Kidney (tissue), 14 donors: ENCODE results near the gene MRPS34. TPM values are rescaled to one million over a fixed set of nuclear protein-coding genes. Genes with fewer than 3 reads are reported as not detected.

Experiments
- DNase-seq, 5 donors: peaks; one replicate each; pipeline ENCODE4 v3.0.0-alpha.2; 2013 to 2020
- FAIRE-seq: peaks from 2 replicates; lab custom pipeline; 2012; peaks lifted over from hg19 to GRCh38; lab: Jason Lieb, UNC
- H3K27ac ChIP-seq, 2 donors: one replicate each; pipeline ENCODE4 v1.7.0; 2013; ENCODE audit warnings: low read depth in 2 of 2, low read length in 2 of 2, inconsistent platforms in 1 of 2
- H3K27me3 ChIP-seq: one replicate; pipeline ENCODE4 v1.7.1; 2013; ENCODE audit warnings: low read length, inconsistent platforms; ENCODE audit not compliant: control insufficient read depth, insufficient read depth
- H3K36me3 ChIP-seq, 3 donors: one replicate each; pipeline versions ENCODE4 v1.7.0 to v1.7.1; 2013; ENCODE audit warnings: low read length in 3 of 3, control low read depth in 1 of 3, inconsistent platforms in 1 of 3; ENCODE audit not compliant: insufficient read depth in 3 of 3, control insufficient read depth in 2 of 3
- H3K4me1 ChIP-seq, 3 donors: one replicate each; pipeline versions ENCODE4 v1.7.0 to v1.7.1; 2013; ENCODE audit warnings: low read length in 3 of 3, inconsistent platforms in 1 of 3, low read depth in 1 of 3; ENCODE audit not compliant: control insufficient read depth in 2 of 3, insufficient read depth in 2 of 3
- H3K4me3 ChIP-seq, 3 donors: one replicate each; pipeline versions ENCODE4 v1.7.0 to v1.8.1; 2013; ENCODE audit warnings: low read length in 3 of 3, control low read depth in 1 of 3, inconsistent platforms in 1 of 3
- H3K9ac ChIP-seq, 3 donors: one replicate each; pipeline versions ENCODE4 v1.7.0 to v1.7.1; 2013; ENCODE audit warnings: low read length in 3 of 3, control low read depth in 1 of 3, inconsistent platforms in 1 of 3
- H3K9me3 ChIP-seq, 3 donors: one replicate each; pipeline versions ENCODE4 v1.7.0 to v1.7.1; 2013; ENCODE audit warnings: low read length in 3 of 3, control low read depth in 1 of 3, inconsistent platforms in 1 of 3; ENCODE audit not compliant: control insufficient read depth in 2 of 3, insufficient read depth in 1 of 3
- CTCF ChIP-seq: IDR thresholded peaks from 3 replicates; pipeline ENCODE4 v1.5.1; 2012; ENCODE audit warnings: mild to moderate bottlenecking, moderate library complexity, borderline replicate concordance; ENCODE audit not compliant: insufficient read depth; ENCODE audit errors: extremely low read depth
- intact Hi-C: fragments of 100-400 bp; cut with DNase I; formaldehyde crosslinking; loops from one replicate; pipeline ENCODE4 v1.11.1; 2022
- polyA plus RNA-seq: library from polyadenylated mRNA; stranded (reverse); fragments of 350-450 nt; fragmentation: Illumina TruSeq; extraction: RNeasy Lipid Tissue Mini Kit (QIAGEN cat#74804); gene quantifications from one replicate; pipeline ENCODE4 v1.2.3, GENCODE V29; 2014; ENCODE audit warnings: low read depth, low replicate concordance; ENCODE audit not compliant: insufficient read depth
- total RNA-seq: library from RNA; stranded (reverse); fragmentation: NEBNext Ultra II Directional; extraction: Animal tissue kit (Norgen Biotek cat#: 25700); gene quantifications from one replicate; pipeline ENCODE4 v1.2.1, GENCODE V29; 2021
- donor health status: control.
- donor health status: control.
- donor health status: control.
- donor health status: control.
- donor health status: control.
- donor health status: DM: yes; HTN: yes; CAD: no.
- donor health status: Normal renal cell carcinoma (clear cell type).

Gene MRPS34
- total and polyA plus RNA-seq, 2 donors from 2014 or later: 61.7 to 187 TPM

GRCh38 chr16:1778200-1779179 is 5.6 kb upstream of the MRPS34 start:
- H3K4me1 ChIP-seq: peaks cover 0 to 24% (median 14%) of the 10 kb centered on the region in 3 donors
- H3K9me3 ChIP-seq: no peaks in the 10 kb centered on the region
- intact Hi-C loops: no loop called here
- peaks cover 2 to 9% (median 4%) of the 10 kb centered on the region in 3 donors for H3K36me3 ChIP-seq
- no peak for TF ChIP-seq CTCF
- H3K27me3 ChIP-seq: no peaks in the 10 kb centered on the region
- H3K9ac ChIP-seq: no peak overlapping the region
- DNase-seq: peak in 1 of 5 donors; percentile 49
- no peak overlapping the region for H3K27ac ChIP-seq
- FAIRE-seq: no peak
- H3K4me3 ChIP-seq: no peak overlapping the region

GRCh38 chr16:1777375-1778199 is 4.7 kb upstream of the MRPS34 start:
- H3K9me3 ChIP-seq: no peaks in the 10 kb centered on the region
- no peak overlapping the region for H3K4me3 ChIP-seq
- FAIRE-seq: no peak
- no peak overlapping the region for H3K27ac ChIP-seq
- intact Hi-C loops: no loop called here
- H3K36me3 ChIP-seq: peaks cover 2 to 9% (median 4%) of the 10 kb centered on the region in 3 donors
- DNase-seq: peak in 1 of 5 donors; percentile 40
- no peak overlapping the region for H3K9ac ChIP-seq
- H3K27me3 ChIP-seq: no peaks in the 10 kb centered on the region
- peaks cover 0 to 24% (median 14%) of the 10 kb centered on the region in 3 donors for H3K4me1 ChIP-seq
- TF ChIP-seq CTCF: no peak

GRCh38 chr16:1776991-1777374 is 4.0 kb upstream of the MRPS34 start:
- DNase-seq: peak in 1 of 5 donors; percentile 41
- FAIRE-seq: no peak
- Histone ChIP-seq H3K36me3 (peaks cover 2 to 9% (median 4%) of the 10 kb centered on the region in 3 donors), H3K4me3 (no peak overlapping the region), H3K9ac (no peak overlapping the region), H3K9me3 (no peaks in the 10 kb centered on the region), H3K27me3 (no peaks in the 10 kb centered on the region), H3K27ac (no peak overlapping the region), H3K4me1 (peaks cover 0 to 29% (median 14%) of the 10 kb centered on the region in 3 donors)
- TF ChIP-seq CTCF: no peak
- intact Hi-C loops: no loop called here
